GM12872 (cell line): ENCODE measurements around the gene EBF4.

Experiments
- TF ChIP-seq, protein P1 (sequence below): IDR thresholded peaks from 3 replicates; pipeline ENCODE4 v1.5.1; 2011; ENCODE audit warnings: low read depth, mild to moderate bottlenecking, low read length, moderate library complexity; ENCODE audit not compliant: insufficient read depth

The EBF4 gene

DNA sequence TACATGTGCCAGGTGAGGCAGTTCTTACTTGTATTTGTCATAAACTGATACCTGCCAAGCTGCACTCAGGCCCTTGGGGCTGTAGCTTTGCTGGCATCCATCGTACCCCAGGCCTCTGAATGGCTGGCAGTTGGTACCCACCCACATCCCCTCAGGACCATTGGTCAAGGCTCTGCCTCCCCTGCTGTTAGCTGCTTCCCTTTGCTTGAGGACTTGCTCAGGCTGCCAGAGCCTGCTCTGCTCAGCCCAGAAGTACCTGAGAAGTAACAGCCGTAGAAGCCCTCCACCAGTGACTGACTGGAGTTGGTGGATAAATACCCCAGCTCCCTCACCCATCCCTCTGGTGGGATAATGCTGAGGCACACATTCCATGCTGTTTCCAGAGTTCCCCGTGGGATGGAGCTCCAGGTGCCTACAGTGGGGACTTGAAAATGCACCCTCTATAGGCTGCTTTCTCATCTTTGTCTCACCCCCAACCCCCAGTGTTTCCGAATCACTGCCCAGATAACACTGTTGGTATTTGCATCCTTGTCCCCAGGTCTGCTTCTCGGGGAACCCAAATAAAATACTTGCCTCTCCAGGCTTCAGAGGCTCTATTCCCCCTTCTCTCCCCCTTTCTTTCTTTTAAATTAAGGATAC is 7.3 kb downstream of the EBF4 start:
- TF ChIP-seq, protein P1, sequence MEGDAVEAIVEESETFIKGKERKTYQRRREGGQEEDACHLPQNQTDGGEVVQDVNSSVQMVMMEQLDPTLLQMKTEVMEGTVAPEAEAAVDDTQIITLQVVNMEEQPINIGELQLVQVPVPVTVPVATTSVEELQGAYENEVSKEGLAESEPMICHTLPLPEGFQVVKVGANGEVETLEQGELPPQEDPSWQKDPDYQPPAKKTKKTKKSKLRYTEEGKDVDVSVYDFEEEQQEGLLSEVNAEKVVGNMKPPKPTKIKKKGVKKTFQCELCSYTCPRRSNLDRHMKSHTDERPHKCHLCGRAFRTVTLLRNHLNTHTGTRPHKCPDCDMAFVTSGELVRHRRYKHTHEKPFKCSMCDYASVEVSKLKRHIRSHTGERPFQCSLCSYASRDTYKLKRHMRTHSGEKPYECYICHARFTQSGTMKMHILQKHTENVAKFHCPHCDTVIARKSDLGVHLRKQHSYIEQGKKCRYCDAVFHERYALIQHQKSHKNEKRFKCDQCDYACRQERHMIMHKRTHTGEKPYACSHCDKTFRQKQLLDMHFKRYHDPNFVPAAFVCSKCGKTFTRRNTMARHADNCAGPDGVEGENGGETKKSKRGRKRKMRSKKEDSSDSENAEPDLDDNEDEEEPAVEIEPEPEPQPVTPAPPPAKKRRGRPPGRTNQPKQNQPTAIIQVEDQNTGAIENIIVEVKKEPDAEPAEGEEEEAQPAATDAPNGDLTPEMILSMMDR, result no peak

DNA sequence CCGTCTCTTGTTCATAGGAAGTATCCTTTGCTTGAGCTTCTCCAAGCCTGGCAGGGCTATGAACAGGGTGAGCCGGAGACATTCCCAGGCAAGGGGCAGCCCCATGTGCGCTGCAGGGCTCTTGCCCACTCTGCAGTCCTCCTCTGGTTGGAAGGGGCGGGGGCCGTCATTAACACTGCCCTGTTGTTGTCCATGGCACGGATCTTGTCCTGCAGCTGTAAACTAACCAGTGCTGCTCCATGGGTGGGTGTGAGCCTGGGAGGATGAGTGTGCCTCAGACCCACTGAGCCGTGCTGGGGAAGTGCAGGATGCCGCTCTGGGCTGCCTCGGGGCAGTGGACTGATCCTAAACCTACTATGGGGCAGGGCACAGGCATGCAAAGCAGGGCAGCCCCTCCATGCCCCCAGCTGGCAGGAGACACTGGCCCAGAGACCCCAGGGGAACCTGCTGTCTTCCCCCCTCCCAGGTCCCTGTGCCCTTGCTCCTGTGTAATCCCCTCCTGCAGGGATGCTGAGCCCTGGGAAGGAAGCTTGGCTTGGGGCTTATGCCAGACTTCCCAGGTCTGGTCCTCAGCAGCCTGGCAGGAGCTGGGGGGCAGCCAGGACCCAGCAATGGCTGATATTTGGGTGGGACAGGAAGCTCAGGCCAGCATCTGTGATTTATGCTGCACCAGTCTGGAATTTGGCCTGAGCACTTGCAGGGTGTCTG is 8.5 kb downstream of the EBF4 start:
- TF ChIP-seq, protein P1, result no peak

DNA sequence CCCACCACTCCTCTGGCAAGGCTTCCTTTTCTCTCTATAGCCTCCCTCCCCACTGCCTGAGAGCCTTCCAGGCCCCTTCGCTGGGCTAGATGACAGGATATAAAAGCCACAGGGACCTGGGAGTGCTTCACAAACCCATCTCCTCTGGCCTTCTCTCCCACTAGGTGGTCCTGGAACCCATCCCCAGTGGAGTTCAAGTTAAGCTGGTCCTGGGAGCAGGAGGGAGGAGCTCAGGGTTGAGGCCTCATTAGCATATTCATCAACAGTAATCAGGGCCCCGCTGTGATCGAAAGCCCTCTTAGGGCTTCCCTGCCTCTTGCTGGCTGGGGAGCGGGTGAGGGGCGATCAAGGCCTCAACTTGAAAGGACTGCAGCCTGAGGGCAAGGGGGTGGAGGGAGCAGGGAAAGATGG is 9.1 kb downstream of the EBF4 start:
- TF ChIP-seq, protein P1, result no peak

DNA sequence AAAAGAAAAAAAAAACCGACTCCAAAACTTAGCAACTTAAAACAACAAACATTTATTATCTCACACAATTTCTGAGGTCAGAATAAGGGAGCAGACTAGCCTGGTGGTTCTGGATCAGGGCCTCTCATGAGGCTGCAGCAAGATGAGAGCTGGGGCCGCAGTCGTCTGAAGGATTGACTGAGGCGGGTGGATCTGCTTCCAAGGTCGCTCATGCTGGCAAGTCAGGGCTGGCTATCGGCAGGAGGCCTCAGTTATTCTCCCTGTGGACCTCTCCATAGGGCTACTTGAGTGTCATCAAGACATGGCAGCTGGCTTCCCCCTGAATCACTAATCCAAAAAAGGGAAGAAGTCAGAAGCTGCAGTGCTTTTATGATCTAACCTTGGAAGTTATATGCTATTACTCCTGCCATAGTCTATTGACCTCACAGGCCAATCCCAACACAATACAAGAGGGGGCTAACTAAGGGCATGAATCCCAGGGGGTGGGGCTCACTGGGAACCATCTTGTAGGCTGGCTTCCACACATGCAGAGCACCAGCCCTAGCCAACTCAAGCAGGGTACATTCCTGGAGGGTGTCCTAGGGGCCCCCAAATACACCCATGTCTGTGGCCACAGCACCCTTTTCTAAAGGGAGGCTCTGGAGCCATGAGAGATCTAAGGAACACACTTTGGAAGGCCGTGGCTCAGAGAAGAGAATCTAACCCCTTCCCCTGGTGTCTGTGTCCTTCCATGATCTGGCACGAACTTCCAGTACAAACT is 11.3 kb downstream of the EBF4 start:
- TF ChIP-seq, protein P1, result no peak

DNA sequence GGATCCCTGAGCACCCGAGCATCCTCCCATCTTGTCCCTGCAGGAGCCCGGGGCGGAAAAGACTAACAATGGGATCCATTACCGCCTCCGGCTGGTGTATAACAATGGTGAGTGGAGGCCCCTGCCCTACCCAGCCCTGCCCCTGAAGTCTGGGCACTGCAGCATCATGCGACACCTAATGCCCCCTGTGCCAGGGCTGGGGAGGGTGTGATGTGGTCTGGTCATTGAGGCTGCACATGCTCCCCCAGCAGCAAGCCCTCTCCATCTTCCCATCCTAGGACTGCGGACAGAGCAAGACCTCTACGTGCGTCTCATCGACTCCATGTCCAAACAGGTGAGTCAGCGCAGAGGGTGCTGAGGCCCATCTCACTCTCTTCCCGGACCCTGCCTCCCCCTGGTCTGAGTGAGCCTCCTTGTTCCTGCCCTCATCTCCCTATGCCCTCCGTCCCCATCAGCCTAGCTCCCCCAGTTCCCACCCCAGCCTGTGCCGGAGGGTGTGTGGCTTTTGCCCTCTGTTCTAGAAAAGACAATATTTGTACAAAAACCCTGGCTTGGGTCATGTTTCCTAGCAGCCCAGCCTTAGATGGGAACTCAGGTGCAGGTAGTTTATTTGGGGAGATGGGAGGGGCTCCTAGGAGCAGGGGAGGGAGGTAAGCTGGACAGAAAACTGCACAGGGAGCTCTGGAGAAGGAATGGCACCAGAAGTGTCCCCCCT is 13.5 kb downstream of the EBF4 start:
- TF ChIP-seq, protein P1, result no peak

DNA sequence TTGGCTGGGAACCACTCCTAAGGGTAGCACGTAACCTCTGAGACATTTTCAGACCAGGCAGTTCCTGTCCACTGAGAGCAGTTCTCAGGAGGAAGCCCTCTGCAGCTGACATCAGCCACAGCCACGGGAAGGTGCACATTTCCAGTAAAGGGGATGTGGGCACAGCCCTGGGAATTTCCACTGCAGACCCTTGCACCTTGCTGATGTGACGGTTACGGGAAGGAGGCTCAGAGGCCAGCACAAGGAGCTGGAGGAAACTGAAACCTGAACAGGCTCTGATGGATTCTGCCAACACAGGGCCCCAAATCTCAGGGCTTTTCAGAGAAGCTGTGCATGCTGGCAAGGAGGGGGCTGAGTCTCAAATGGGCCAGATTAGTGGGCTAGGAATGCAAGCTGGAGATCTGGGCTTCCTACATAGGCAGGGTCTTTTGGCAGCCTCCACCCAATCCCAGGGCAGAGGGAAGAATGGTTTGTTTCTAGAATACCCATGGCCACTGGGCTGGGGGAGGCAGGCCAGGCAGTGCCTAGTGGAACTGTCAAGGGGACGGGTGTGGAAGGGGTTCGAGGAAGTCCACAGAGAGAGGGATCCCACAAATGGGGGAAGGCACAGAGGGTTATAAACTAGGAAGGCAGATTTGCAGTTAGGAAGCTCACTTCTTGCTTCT is 14.2 kb downstream of the EBF4 start:
- TF ChIP-seq, protein P1, result no peak
